Coronary artery (tissue), 2 donors: ENCODE data around the gene SEBOX.

Experiments
- DNase-seq: peaks from one replicate; pipeline ENCODE4 v3.0.0-alpha.2; 2017; ENCODE audit warnings: low spot score
- H3K27ac ChIP-seq, 2 donors: fragments of 200-600 bp; sonication (generic); one replicate each; pipeline ENCODE4 v1.5.1; 2016 to 2019
- H3K4me3 ChIP-seq: fragments of 200-600 bp; sonication (generic); 2 replicates; pipeline ENCODE4 v1.5.1; 2016; ENCODE audit warnings: mild to moderate bottlenecking, moderate library complexity
- TF ChIP-seq, protein P1 (sequence below): fragments of 200-600 bp; sonication (generic); IDR thresholded peaks from one replicate; pipeline ENCODE4 v1.5.1; 2019; ENCODE audit warnings: antibody characterized with exemption

SEBOX gene

DNA sequence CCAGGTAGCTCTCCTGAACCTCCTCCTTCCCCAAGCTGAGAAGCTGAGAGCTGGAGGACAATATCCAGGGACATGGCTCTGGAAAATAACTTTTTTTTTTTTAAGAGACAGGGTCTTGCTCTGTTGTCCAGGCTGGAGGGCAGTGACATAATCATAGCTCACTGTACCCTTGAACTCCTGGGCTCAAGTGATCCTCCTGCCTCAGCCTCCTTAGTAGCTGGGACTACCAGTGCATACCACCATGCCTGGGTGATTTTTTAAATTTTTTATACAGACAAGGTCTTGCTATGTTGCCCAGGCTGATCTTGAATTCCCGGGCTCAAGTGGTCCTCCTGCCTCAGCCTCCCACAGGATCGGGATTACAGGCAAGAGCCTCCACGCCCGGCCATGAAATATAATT, 34.8 kb upstream of the SEBOX start:
- no peak for DNase-seq
- Histone ChIP-seq H3K27ac (no peak overlapping the region), H3K4me3 (no peak overlapping the region)
- TF ChIP-seq, protein P1, sequence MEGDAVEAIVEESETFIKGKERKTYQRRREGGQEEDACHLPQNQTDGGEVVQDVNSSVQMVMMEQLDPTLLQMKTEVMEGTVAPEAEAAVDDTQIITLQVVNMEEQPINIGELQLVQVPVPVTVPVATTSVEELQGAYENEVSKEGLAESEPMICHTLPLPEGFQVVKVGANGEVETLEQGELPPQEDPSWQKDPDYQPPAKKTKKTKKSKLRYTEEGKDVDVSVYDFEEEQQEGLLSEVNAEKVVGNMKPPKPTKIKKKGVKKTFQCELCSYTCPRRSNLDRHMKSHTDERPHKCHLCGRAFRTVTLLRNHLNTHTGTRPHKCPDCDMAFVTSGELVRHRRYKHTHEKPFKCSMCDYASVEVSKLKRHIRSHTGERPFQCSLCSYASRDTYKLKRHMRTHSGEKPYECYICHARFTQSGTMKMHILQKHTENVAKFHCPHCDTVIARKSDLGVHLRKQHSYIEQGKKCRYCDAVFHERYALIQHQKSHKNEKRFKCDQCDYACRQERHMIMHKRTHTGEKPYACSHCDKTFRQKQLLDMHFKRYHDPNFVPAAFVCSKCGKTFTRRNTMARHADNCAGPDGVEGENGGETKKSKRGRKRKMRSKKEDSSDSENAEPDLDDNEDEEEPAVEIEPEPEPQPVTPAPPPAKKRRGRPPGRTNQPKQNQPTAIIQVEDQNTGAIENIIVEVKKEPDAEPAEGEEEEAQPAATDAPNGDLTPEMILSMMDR, result no peak

DNA sequence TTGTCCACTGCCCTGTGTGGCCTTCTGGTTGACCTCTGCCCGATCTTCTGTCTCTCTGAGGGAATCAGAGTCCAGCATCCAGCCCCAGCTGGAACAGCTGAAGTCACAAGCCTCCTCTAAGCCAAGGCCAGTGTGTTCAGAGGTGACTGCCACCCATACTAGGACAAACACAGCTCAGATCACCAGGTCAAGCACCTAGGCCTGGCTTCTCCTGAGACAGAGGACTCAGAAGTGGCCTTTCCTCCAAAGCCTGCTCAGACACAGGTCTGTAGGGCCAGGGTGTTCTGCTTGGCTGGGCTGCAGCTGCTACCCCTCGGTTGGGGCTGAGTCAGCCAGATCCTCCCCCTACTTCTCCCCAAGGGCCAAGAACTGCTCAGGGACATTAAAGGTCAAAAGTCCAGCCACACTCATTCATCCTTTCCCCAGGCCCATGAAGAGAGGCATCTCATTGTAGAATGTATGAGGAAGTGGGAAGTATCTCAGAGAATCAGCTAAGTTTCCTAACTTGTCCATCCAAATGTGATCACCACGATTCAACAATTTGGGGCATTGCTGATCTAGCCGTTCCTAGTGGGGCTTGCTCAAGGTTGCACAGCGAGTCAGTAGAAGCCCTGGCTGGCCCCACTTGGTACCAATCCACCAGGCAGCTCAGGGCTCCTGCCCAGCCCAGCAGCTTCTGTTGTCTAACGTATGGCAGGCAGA, 33.4 kb upstream of the SEBOX start:
- no peak overlapping the region for H3K4me3 ChIP-seq
- TF ChIP-seq, protein P1, result no peak
- peak overlapping the region in 1 of 2 donors; percentile 35 for H3K27ac ChIP-seq
- DNase-seq, result no peak

DNA sequence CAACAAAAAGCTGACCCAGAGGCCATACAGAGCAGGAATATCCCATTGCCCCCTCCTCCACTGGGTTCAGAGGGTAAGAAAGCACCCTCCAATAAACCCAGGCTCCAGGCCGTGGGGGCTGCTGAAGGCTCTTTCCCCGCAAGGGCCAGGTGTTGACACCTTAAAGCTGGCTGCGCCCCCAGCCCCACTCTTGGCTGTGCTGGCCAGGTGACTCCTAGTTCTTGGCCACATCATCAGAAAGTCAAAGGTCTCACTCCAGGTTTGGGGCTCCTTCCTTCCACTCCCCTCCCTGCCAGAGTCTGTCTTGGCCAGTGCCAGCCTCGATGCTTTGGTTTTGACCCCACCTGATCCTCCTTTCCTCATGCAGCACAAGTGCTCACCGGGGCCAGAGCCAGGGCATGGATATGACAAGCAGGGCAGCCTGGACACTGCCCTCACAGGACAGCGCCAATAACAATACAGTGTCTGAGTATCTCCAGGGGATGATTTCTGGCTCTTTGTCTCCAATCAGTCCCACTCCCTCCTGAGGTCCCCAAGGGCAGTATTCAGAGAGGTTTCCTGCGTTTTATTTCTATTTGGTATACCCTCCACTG, 32.8 kb upstream of the SEBOX start:
- TF ChIP-seq, protein P1, result no peak
- peak overlapping the region in 1 of 2 donors; percentile 35 for H3K27ac ChIP-seq
- no peak for DNase-seq
- H3K4me3 ChIP-seq, result no peak overlapping the region

DNA sequence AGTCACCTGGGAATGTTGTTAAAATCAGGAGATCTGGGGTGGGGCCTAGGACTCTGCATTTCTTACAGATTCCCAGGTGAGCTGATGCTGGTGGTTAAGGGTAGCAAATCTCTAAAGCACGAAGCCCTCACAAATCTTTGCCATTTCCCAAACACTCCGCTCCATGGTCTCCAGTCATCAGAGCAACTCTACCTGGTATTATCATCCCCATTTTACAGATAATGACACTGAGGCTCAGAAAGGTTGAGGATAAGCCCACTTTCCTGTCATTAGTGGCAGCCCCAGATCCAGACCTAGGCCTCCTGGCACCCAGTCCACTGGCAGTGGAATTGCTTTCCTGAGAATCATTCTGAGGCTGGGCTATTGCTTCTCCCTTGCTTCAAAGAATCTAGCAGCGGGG, 32.3 kb upstream of the SEBOX start:
- TF ChIP-seq, protein P1, result no peak
- no peak for DNase-seq
- Histone ChIP-seq H3K4me3 (no peak overlapping the region), H3K27ac (no peak overlapping the region)

DNA sequence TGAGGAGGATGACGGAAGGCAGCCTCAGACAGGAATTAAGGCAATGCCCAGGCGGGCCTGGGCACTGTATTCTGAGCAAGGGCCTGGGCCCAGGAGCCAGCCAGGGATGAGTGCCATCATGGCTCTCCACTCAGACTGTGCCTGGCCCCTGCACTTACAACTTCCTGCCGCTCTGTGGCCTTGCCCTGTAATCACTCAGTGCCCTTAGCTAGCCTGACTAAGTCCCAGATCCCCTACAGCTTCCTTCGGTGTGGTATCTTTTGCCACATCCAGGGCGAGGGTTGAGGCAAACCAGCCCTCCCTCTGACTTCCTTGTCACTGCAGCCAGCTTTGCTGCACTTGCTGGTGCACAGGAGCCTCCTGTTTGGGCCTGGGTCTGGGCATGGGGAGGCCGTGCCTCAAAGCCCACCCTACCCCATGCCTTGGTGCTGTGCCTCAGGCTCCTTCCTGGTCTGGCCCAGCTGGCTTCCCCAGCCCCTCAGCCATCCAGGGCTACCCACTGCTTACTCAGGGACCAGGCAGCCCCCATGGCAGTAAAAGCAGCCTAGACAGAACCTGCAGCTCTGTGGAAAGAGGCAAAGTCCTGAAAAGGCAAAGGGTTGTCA, 31.7 kb upstream of the SEBOX start:
- TF ChIP-seq, protein P1, result no peak
- Histone ChIP-seq H3K4me3 (no peak overlapping the region), H3K27ac (no peak overlapping the region)
- no peak for DNase-seq

DNA sequence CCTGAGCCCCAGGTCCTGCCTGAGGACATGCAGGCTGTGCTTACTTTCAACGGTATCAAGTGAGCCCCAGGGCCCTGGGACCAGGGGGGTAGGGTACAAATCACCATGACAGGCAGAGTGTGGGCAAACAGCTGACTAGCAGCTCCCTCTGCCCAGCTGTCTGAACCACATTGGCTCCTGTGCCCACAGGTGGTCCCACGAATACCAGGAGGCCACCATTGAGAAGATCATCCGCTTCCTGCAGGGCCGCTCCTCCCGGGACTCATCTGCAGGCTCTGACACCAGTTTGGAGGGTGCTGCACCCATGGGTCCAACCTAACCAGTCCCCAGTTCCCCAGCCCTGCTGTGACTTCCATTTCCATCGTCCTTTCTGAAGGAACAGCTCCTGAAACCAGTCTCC, 31.0 kb upstream of the SEBOX start:
- Histone ChIP-seq H3K4me3 (no peak overlapping the region), H3K27ac (no peak overlapping the region)
- no peak for DNase-seq
- TF ChIP-seq, protein P1, result no peak

DNA sequence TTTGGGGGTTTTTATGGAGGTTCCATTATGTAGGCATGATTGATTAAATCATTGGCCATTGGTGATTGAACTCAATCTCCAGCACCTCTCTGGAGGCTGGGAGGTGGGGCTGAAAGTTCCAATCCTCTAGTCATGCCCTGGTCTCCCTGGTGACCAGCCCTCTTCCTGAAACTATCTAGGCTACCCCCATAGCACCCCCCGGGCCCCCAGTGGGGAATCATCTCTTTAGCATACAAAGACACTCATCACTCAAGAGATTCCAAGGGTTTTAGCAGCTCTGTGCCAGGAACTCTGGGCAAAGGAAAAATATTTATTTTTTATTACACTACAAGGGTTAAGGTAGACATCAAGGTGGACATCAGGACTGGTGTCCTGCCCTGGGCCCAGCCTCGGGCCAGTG, 30.4 kb upstream of the SEBOX start:
- H3K27ac ChIP-seq, result no peak overlapping the region
- no peak overlapping the region for H3K4me3 ChIP-seq
- no peak for DNase-seq
- TF ChIP-seq, protein P1, result no peak
